Esophagus squamous epithelium (tissue), 5 donors: ENCODE data around the gene LRRC32. TPM values are rescaled to one million over a fixed set of nuclear protein-coding genes. Genes with fewer than 3 reads are reported as not detected.

ENCODE experiments used
- DNase-seq: peaks from one replicate; lab custom pipeline; 2025; lab: John Stamatoyannopoulos, UW
- H3K27ac ChIP-seq, 4 donors: fragments of 200-600 bp; sonication (generic); one replicate each; pipeline ENCODE4 v1.5.1; 2016 to 2019; ENCODE audit warnings: mild to moderate bottlenecking in 1 of 4
- H3K27me3 ChIP-seq, 4 donors: fragments of 200-600 bp; sonication (generic); 1 replicate in 3 of 4; 2 replicates in 1 of 4; pipeline versions ENCODE4 v1.5.1 to v1.6.0; 2017 to 2021; ENCODE audit warnings: antibody characterized with exemption in 1 of 4
- H3K36me3 ChIP-seq, 3 donors: fragments of 200-600 bp; sonication (generic); one replicate each; pipeline ENCODE4 v1.5.1; 2016 to 2019
- H3K4me1 ChIP-seq, 3 donors: fragments of 200-600 bp; sonication (generic); one replicate each; pipeline ENCODE4 v1.5.1; 2017 to 2019
- H3K4me3 ChIP-seq, 4 donors: fragments of 200-600 bp; sonication (generic); 1 replicate in 3 of 4; 2 replicates in 1 of 4; pipeline ENCODE4 v1.5.1; 2016 to 2019; ENCODE audit warnings: mild to moderate bottlenecking in 2 of 4, moderate library complexity in 1 of 4
- H3K9me3 ChIP-seq, 3 donors: fragments of 200-600 bp; sonication (generic); one replicate each; pipeline ENCODE4 v1.5.1; 2016 to 2019
- CTCF ChIP-seq, 6 experiments: fragments of 450-650 bp in 4 of 6; fragments of 200-600 bp in 2 of 6; sonication (generic) in 2 of 6; IDR thresholded peaks; one replicate each; pipeline ENCODE4 v1.5.1; 2016 to 2019; ENCODE audit warnings: antibody characterized with exemption in 6 of 6, mild to moderate bottlenecking in 4 of 6, moderate library complexity in 4 of 6
- POLR2A ChIP-seq, 4 donors: fragments of 450-650 bp; IDR thresholded peaks; one replicate each; pipeline ENCODE4 v1.6.1; 2017; ENCODE audit warnings: antibody characterized with exemption in 4 of 4, mild to moderate bottlenecking in 4 of 4, moderate library complexity in 3 of 4
- WGBS, 2 donors: methylation state at CpG; one replicate each; pipeline ENCODE4 v1.1.5; 2018; 5-methylcytosine and 5-hydroxymethylcytosine counted together
- intact Hi-C: fragments of 100-400 bp; cut with DNase I; formaldehyde crosslinking; loops from one replicate; pipeline ENCODE4 v1.15.0; 2022
- total RNA-seq, 4 donors: library from RNA; depleted of rRNA; stranded (reverse); fragments of >200 nt; gene quantifications; one replicate each; pipeline ENCODE4 v1.1.0, GENCODE V29; 2016
- donor health status: DM: yes; HTN: yes; CAD: no.

The LRRC32 gene
- total RNA-seq, 4 donors from 2014 or later, result 3.0 to 23.4 (median 8.5) TPM

GRCh38 chr11:76717369-76717768 is 46.8 kb upstream of the LRRC32 start:
- TF ChIP-seq POLR2A (IDR thresholded peaks at IDR 0.05), result no peak
- no peak for TF ChIP-seq CTCF (IDR thresholded peaks at IDR 0.05)

DNA sequence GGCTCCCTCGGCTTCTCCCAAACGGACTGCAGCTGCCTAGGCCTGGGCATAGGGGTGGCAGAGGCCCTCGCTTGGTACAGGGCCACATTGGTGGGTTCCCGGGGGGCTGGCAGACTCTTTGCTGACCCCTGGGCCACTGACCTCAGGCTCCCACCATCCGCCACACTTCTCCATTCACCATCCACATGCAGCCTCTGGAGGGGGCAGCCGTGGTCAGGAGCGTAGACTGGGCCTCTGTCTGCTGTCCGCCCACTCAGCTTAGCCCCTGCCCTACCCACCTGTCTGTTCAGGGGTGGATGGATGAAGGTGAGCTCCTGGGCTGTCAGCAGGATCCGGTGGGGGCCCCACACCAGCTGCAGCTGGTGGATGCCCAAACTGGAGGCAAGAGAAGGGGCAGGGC is 45.7 kb upstream of the LRRC32 start:
- H3K4me3 ChIP-seq, result no peak overlapping the region
- WGBS, 2 donors, result 68 to 100% methylated on average over 1 to 3 of the region's 9 CpGs
- H3K27ac ChIP-seq, result no peak overlapping the region
- no peaks in the 10 kb centered on the region for H3K27me3 ChIP-seq
- no peaks in the 10 kb centered on the region for H3K4me1 ChIP-seq
- TF ChIP-seq CTCF (IDR thresholded peaks at IDR 0.05) (no peak), POLR2A (IDR thresholded peaks at IDR 0.05) (no peak)
- H3K9me3 ChIP-seq, result no peaks in the 10 kb centered on the region
- H3K36me3 ChIP-seq, result no peaks in the 10 kb centered on the region
- intact Hi-C loops, result no loop called here
- DNase-seq, result no peak

More at GRCh38 chr11:76717369-76717768, 46.8 kb upstream of the LRRC32 start:
- no peak overlapping the region for H3K27ac ChIP-seq
- H3K27me3 ChIP-seq, result peaks cover 0 to 5% (median 0%) of the 10 kb centered on the region in 4 donors
- peaks cover 6 to 9% (median 7%) of the 10 kb centered on the region in 3 donors for H3K4me1 ChIP-seq
- no peaks in the 10 kb centered on the region for H3K36me3 ChIP-seq
- DNase-seq, result no peak
- intact Hi-C loops, result no loop called here
- no peak overlapping the region for H3K4me3 ChIP-seq
- 75 to 86% methylated on average over 4 of the region's 4 CpGs for WGBS, 2 donors
- H3K9me3 ChIP-seq, result no peaks in the 10 kb centered on the region

DNA sequence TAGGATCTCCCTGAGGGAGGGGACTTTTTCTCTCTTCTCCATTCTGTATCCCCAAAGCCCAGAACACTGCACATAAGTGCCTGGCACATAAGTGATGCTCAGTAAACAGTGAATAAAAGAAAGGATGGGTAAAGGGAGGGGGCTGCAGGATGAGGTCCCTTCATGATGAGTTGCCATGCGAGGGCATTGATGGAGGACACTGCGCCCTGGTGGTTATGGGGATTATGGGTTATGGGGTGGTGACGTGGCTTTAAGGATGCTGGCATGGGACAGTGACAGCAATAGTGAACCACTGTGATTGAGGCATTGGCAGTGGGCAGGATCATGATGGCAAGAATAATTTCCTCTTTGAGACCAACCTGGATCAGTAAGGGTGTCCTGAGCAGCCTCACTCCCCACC is 43.9 kb upstream of the LRRC32 start:
- TF ChIP-seq CTCF (IDR thresholded peaks at IDR 0.05) (no peak), POLR2A (IDR thresholded peaks at IDR 0.05) (no peak)
- H3K9me3 ChIP-seq, result no peaks in the 10 kb centered on the region
- no peak overlapping the region for H3K27ac ChIP-seq
- intact Hi-C loops, result no loop called here
- H3K36me3 ChIP-seq, result no peaks in the 10 kb centered on the region
- H3K4me1 ChIP-seq, result no peaks in the 10 kb centered on the region
- no peak overlapping the region for H3K4me3 ChIP-seq
- 57 to 64% methylated on average over 3 of the region's 3 CpGs for WGBS, 2 donors
- H3K27me3 ChIP-seq, result no peaks in the 10 kb centered on the region
- no peak for DNase-seq

DNA sequence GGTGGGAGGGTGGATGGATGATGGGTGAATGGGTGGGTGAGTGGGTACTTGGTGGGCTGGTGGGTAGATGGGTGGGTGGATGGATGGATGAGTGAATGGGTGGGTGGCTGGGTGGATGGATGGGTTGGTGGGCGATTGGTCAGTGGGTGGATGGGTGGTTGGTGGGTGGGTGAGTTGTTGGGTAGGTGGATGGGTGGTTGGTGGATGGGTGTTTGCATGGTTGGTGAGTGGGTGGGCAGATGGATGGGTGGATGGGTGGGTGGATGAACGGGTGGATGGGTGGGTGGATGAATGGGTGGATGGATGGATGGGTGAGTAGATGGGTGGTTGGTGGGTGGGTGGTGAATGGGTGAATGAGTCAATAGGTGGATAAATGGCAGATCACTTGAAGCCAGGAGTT is 43.0 kb upstream of the LRRC32 start:
- Histone ChIP-seq H3K27ac (no peak overlapping the region), H3K4me1 (no peaks in the 10 kb centered on the region), H3K9me3 (no peaks in the 10 kb centered on the region), H3K36me3 (no peaks in the 10 kb centered on the region), H3K4me3 (no peak overlapping the region), H3K27me3 (no peaks in the 10 kb centered on the region)
- TF ChIP-seq POLR2A (IDR thresholded peaks at IDR 0.05), result no peak
- TF ChIP-seq CTCF (IDR thresholded peaks at IDR 0.05), result no peak
- no peak for DNase-seq
- intact Hi-C loops, result no loop called here
- WGBS, 2 donors, result 62 to 67% methylated on average over 2 of the region's 2 CpGs

GRCh38 chr11:76712125-76712524 is 41.6 kb upstream of the LRRC32 start:
- Histone ChIP-seq H3K9me3 (no peaks in the 10 kb centered on the region), H3K36me3 (no peaks in the 10 kb centered on the region), H3K4me1 (no peaks in the 10 kb centered on the region), H3K27ac (no peak overlapping the region), H3K4me3 (no peak overlapping the region), H3K27me3 (no peaks in the 10 kb centered on the region)
- DNase-seq, result no peak
- no CpG with 5 or more reads among the region's 6 CpGs for WGBS, 2 donors
- intact Hi-C loops, result no loop called here
- TF ChIP-seq CTCF (IDR thresholded peaks at IDR 0.05) (no peak), POLR2A (IDR thresholded peaks at IDR 0.05) (no peak)
